ENCODE measurements around the gene EPSTI1.
A peak's percentile ranks its signal among the peaks of the same experiment; 100 is the strongest.
"Not testable (repeated sequence)": the region's sequence is repeated elsewhere in the genome, so short reads cannot be mapped to it uniquely, and the experiment has no call there.

The EPSTI1 gene

GRCh38 chr13:42991898-42992763 lies at the start of gene EPSTI1:
EPSTI1 (minus strand) TSS chr13:42992241; CDS start chr13:42992165, 76 bp downstream.
- intact Hi-C loops (cut with DNase I) = no loop called here
- peak; percentile 5 to 77 (median 38) for DNase-seq

- DNase-seq = no peak
- intact Hi-C loops (cut with DNase I) = no loop called here
These were observed 49.4 kb upstream of the EPSTI1 start for GRCh38 chr13:43041369-43041921.

- DNase-seq; intact Hi-C loops (cut with DNase I): not testable (repeated sequence)
These were observed 48.7 kb upstream of the EPSTI1 start for GRCh38 chr13:43040581-43041368.

- intact Hi-C loops (cut with DNase I) = no loop called here
- DNase-seq = no peak
These were observed 47.9 kb upstream of the EPSTI1 start for GRCh38 chr13:43039966-43040365.

- DNase-seq = peak in 19 of 42 donors; percentile 11 to 58 (median 38)
- intact Hi-C loops (cut with DNase I) = no loop called here
These were observed 44.6 kb upstream of the EPSTI1 start for GRCh38 chr13:43036351-43037250.

DNA sequence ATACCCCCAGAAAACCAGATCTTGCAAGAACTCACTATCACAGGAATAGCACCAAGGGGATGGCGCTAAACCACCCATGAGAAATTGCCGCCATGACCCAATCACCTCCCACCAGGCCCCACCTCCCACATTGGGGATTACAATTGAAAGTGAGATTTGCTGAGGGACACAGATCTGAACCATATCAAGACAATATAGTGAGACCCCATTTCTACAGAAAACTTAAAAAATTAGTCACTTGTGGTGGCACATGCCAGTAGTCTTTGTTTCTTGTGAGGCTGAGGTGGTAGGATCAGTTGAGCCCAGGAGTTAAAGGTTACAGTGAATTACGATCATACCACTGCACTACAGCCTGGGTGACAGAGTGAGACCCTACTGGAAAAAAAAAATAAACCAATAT lies 41.0 kb upstream of the EPSTI1 start:
- intact Hi-C loops (cut with DNase I) = no loop called here
- DNase-seq = no peak

GRCh38 chr13:43031881-43032280 lies 39.8 kb upstream of the EPSTI1 start:
- intact Hi-C loops (cut with DNase I) = no loop called here
- no peak for DNase-seq

- DNase-seq = no peak
- intact Hi-C loops (cut with DNase I) = no loop called here
These were observed 38.5 kb upstream of the EPSTI1 start for GRCh38 chr13:43030548-43030947.

DNA sequence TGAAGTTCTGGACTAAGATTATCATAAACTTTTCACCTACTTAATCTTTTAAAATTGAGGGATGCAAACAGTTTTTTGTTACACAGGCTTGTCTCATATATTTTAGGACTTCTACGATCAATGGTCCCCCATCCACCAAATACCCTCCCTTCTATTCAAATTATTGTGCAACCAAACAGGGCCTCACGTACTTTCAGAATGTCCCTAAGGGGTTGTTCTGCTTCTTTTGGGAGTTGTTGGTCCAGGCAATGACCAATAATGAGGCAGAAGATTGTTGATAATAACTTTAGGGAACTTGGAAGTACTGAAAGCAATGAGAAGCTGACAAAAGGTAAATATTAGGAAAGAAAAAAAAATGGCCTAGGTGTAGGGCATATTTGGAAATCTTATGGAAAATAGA lies 34.2 kb upstream of the EPSTI1 start:
- intact Hi-C loops (cut with DNase I) = no loop called here
- DNase-seq = no peak

DNA sequence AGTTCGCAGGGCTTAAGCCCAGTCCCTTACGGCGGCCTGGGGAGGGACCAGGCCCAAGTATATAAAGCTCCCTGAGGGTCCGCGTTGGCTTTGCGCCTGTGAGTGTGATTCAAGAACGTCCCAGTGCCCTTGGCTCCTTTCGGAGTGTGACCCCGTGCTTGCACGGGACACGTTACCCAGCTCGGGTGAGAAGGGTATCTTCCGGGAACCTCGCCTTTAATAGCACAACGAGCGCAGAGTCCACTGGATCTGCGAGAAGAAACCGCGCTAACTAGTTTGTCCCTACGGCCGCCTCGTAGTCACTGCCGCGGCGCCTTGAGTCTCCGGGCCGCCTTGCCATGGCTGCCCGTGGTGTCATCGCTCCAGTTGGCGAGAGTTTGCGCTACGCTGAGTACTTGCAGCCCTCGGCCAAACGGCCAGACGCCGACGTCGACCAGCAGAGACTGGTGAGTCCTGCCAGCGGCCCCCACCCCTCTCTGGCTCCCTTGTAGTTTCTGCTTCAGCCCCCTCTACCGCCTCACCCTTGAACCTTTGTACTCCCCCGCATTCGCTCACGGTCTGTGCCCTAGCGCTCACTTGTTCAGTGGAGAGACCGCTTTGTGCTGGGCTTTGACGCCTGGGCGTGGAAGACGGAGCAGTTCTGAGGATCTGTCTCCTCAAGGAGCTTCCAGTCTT lies 31.4 kb upstream of the EPSTI1 start, which contains the start of gene DNAJC15:
TSS of gene DNAJC15 (plus strand) at position 298 of the 675 bp plus-strand sequence. CDS start at position 339, 41 bp downstream.
- DNase-seq = peak; percentile 58 to 93 (median 84)
- intact Hi-C loops (cut with DNase I) = no loop called here

DNA sequence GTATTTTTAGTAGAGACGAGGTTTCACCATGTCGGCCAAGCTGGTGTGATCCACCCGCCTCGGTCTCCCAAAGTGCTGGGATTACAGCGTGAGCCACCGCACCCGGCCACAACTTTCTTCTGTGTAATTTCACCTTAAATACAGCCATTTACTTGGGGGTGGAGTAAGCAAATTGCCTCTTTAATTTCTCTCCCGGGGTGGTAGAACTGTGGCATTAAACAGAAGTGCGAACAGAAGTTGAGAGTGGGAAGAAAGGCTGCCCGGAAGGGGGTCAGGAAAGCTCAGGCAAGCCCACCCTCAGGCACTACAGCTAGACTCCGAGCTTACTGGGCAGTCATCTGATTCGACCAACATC lies 30.9 kb upstream of the EPSTI1 start:
- peak in 5 of 42 donors; percentile 2 to 45 (median 18) for DNase-seq

DNA sequence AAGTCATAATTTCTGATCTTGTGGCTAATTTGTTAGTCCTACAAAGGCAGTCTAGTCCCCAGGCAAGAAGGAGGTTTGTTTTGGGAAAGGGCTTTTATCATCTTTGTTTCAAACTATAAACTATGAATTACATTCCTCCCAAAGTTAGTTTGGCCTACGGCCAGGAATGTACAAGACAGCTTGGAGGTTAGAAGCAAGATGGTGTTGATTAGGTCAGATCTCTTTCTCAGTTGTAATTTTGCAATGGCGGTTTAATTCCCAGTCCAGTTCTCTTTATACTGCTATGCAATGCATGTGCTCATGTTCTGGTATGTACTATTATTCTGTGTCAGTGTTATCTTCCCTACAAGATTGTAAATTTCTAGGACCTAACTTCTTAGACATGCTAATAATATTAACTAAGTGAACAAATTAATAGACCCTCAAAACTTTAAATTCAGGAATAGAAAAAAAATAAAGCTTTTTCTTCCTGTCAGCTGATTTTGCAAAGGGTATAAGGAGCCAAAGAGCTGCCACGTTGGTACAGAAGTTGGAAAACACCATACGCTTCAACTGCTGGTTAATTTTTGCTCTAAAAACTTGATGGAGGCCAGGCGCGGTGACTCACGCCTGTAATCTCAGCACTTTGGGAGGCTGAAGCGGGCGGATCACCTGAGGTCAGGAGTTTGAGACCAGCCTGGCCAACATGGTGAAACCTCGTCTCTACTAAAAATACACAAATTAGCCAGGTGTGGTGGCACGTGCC lies 30.1 kb upstream of the EPSTI1 start:
- intact Hi-C loops (cut with DNase I) = no loop called here
- DNase-seq = no peak

More for the DNA sequence above, 30.9 kb upstream of the EPSTI1 start:
- intact Hi-C loops (cut with DNase I) = no loop called here

DNA sequence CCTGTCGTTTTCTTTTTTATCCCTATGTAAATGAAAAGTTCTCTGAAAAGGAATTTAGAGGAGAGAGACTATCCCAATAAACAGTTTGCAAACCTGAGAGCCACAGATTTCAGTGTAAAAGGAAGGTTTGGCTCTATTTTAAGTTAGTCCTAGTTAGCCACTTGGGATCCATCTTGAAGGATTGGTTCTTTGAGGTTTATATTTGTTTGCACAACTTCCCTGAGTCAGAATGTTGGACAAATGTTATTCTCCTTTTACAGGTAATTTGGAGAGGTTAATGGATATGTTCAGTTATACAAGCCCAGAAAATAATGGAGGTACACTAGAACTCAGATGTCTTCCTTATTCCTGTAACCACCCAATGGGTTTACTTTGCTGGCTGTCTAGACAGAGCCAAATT lies 28.8 kb upstream of the EPSTI1 start:
- intact Hi-C loops (cut with DNase I) = no loop called here
- no peak for DNase-seq

- intact Hi-C loops (cut with DNase I) = no loop called here
- DNase-seq = no peak
These were observed 27.8 kb upstream of the EPSTI1 start for GRCh38 chr13:43019811-43020210.

DNA sequence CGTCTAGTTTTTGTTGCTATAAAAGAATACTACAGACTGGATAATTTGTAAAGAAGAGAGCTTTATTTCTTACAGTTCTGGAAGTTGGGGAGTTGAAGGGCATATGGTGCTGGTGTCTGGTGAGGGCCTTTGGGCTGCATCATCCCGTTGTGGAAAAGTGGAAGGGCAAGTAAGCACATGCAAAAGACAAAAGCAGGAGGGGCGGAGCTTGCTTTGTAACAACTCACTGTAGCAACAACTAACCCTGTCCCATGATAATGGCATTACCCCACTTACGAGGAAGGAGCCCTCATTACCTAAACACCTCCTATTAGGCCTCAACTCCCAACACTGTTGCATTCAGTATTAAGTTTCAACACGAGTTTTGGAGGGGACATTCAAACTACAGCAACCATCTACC lies 24.2 kb upstream of the EPSTI1 start:
- intact Hi-C loops (cut with DNase I) = no loop called here
- DNase-seq = no peak

DNA sequence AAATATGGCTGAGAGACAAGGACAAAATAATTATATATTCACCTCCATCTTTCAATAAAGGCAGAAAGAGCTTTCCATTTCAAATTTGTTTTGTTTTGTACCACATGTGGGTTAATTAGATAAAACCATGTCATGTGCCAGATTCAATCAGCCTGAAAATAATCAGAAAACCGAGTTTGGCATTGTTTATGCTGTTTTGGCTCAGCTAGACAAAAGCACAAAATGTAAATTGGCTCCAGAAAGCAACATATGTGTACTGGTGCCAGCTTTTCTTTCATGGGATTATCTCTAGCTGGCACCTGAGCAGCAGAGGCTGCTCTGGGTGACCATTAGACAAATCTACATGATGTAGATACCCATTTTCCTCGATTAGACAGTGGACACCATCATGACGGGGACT lies 22.1 kb upstream of the EPSTI1 start:
- DNase-seq = no peak
- intact Hi-C loops (cut with DNase I) = no loop called here

GRCh38 chr13:43009506-43009905 lies 17.5 kb upstream of the EPSTI1 start:
- DNase-seq = no peak
- intact Hi-C loops (cut with DNase I) = no loop called here

GRCh38 chr13:43008596-43008995 lies 16.6 kb upstream of the EPSTI1 start:
- intact Hi-C loops (cut with DNase I) = no loop called here
- DNase-seq = no peak
